ENCODE measurements around the gene MISP.
A peak's percentile ranks its signal among the peaks of the same experiment; 100 is the strongest.
"Not testable (repeated sequence)": the region's sequence is repeated elsewhere in the genome, so short reads cannot be mapped to it uniquely, and the experiment has no call there.

The MISP gene, protein sequence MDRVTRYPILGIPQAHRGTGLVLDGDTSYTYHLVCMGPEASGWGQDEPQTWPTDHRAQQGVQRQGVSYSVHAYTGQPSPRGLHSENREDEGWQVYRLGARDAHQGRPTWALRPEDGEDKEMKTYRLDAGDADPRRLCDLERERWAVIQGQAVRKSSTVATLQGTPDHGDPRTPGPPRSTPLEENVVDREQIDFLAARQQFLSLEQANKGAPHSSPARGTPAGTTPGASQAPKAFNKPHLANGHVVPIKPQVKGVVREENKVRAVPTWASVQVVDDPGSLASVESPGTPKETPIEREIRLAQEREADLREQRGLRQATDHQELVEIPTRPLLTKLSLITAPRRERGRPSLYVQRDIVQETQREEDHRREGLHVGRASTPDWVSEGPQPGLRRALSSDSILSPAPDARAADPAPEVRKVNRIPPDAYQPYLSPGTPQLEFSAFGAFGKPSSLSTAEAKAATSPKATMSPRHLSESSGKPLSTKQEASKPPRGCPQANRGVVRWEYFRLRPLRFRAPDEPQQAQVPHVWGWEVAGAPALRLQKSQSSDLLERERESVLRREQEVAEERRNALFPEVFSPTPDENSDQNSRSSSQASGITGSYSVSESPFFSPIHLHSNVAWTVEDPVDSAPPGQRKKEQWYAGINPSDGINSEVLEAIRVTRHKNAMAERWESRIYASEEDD

DNA sequence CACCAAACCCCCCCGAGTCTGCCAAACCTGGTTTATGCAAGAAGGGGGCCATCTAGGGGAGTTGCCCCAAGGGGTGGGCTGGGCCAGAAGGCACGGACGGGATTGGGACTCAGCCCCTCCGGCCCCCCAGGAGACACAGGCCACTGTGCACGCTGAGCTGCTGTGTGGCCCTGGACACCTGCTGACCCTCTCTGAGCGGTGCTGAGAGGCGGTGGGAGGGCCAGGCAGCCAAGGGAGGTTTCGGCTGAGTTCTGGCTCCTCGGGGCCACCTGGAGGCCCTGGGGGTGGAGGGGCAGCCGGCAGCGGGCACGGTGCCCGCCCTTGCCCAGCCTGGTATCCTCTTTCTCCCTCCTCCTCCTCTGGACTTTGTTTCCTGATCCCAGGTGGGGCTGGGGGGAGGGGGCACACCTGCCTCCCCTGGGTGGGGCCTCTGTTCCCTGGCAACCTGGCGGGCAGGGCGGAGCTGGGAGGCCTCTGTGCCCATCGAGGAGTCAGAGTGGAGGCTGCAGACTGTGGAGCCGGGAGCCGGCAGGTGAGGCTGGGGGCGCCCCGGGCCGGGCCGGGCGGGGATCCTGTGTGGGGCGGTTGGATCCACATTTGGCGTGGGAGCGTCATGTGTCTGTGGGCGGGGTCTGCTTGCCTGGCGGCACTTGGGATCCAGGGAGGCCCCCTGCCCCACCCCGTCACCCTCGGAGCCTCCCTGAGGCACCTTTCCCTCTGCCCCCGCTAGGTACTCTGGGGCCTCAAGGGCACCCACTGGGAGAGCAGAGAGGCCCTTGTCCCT is at the start of gene MISP:
Gene MISP, plus strand, starts transcription at position 473 of the 784 bp plus-strand sequence. CDS start 5,835 bp downstream, outside the sequence.
- no peaks in the 10 kb centered on the region for H4K20me1 ChIP-seq (ENCODE audit: insufficient read depth, low read length)
- no peaks in the 10 kb centered on the region for H3K4me1 ChIP-seq (ENCODE audit: insufficient read depth, low read length)
- no peaks in the 10 kb centered on the region for H3K27me3 ChIP-seq (ENCODE audit: insufficient read depth, low read length, poor library complexity)
- no peak within 1 kb of the TSS for H3K4me3 ChIP-seq (ENCODE audit: low read depth in 1 of 2, low read length in 2 of 2)
- no peaks in the 10 kb centered on the region for H3K36me3 ChIP-seq (ENCODE audit: insufficient read depth, low read length)
- TF ChIP-seq EZH2 (IDR thresholded peaks at IDR 0.05; ENCODE audit: borderline replicate concordance, low read depth, low read length, severe bottlenecking): no peak
- TF ChIP-seq, protein P1, sequence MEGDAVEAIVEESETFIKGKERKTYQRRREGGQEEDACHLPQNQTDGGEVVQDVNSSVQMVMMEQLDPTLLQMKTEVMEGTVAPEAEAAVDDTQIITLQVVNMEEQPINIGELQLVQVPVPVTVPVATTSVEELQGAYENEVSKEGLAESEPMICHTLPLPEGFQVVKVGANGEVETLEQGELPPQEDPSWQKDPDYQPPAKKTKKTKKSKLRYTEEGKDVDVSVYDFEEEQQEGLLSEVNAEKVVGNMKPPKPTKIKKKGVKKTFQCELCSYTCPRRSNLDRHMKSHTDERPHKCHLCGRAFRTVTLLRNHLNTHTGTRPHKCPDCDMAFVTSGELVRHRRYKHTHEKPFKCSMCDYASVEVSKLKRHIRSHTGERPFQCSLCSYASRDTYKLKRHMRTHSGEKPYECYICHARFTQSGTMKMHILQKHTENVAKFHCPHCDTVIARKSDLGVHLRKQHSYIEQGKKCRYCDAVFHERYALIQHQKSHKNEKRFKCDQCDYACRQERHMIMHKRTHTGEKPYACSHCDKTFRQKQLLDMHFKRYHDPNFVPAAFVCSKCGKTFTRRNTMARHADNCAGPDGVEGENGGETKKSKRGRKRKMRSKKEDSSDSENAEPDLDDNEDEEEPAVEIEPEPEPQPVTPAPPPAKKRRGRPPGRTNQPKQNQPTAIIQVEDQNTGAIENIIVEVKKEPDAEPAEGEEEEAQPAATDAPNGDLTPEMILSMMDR (IDR thresholded peaks at IDR 0.05; ENCODE audit: borderline replicate concordance, extremely low read depth, low read length, poor library complexity, severe bottlenecking): no peak
- ATAC-seq (ENCODE audit: insufficient read depth, low read depth) (no peak), DNase-seq (no peak)
- H2AFZ ChIP-seq (ENCODE audit: low read depth, low read length): no peak within 1 kb of the TSS
- H3K4me2 ChIP-seq (ENCODE audit: insufficient read depth, low read length): no peak within 1 kb of the TSS
- H3K9me3 ChIP-seq (ENCODE audit: insufficient read depth, low read length, severe bottlenecking): peaks cover 9% of the 10 kb centered on the region
- no peak within 1 kb of the TSS for H3K27ac ChIP-seq (ENCODE audit: low read length)
- no peaks in the 10 kb centered on the region for H3K79me2 ChIP-seq (ENCODE audit: insufficient read depth, low read length)
- no peak within 1 kb of the TSS for H3K9ac ChIP-seq (ENCODE audit: low read depth, low read length)

DNA sequence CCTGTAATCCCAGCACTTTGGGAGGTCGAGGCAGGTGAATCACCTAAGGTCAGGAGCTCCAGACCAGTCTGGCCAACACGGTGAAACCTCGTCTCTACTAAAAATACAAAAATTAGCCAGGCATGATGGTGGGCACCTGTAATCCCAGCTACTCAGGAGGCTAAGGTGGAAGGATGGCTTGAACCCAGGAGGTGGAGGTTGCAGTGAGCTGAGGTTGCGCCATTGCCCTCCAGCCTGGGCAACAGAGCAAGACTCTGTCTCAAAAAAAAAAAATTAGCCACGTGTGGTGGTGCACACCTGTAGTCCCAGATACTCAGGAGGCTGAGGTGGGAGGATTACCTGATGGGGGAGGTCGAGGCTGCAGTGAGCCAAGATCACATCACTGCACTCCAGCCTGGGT is 48.1 kb upstream of the MISP start:
- H2AFZ ChIP-seq (ENCODE audit: low read depth, low read length); H3K9ac ChIP-seq (ENCODE audit: low read depth, low read length); H3K4me3 ChIP-seq (ENCODE audit: low read depth in 1 of 2, low read length in 2 of 2); H3K4me2 ChIP-seq (ENCODE audit: insufficient read depth, low read length); H3K9me3 ChIP-seq (ENCODE audit: insufficient read depth, low read length, severe bottlenecking); H3K27ac ChIP-seq (ENCODE audit: low read length); DNase-seq; H3K27me3 ChIP-seq (ENCODE audit: insufficient read depth, low read length, poor library complexity); H3K79me2 ChIP-seq (ENCODE audit: insufficient read depth, low read length); ATAC-seq (ENCODE audit: insufficient read depth, low read depth); H4K20me1 ChIP-seq (ENCODE audit: insufficient read depth, low read length); H3K36me3 ChIP-seq (ENCODE audit: insufficient read depth, low read length); H3K4me1 ChIP-seq (ENCODE audit: insufficient read depth, low read length): not testable (repeated sequence)

DNA sequence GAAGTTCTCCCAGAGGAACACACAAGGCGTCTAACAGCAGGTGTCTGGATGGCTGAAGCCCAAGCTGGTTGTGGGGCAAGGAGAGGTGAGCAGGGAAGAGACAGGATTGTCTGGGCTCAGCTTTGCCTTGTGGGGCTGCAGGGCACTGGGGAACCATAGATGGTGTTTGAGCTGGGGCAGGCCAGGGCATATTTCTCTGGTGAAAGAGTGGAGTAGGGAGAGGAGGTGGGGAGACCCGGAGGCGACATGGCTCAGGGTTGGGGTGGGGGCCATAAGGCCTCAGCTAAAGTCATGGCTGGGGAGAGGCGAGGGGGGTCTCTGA is 47.6 kb upstream of the MISP start:
- no peaks in the 10 kb centered on the region for H3K27me3 ChIP-seq (ENCODE audit: insufficient read depth, low read length, poor library complexity)
- no peak overlapping the region for H2AFZ ChIP-seq (ENCODE audit: low read depth, low read length)
- no peaks in the 10 kb centered on the region for H3K36me3 ChIP-seq (ENCODE audit: insufficient read depth, low read length)
- no peaks in the 10 kb centered on the region for H4K20me1 ChIP-seq (ENCODE audit: insufficient read depth, low read length)
- H3K4me2 ChIP-seq (ENCODE audit: insufficient read depth, low read length): no peak overlapping the region
- no peak overlapping the region for H3K9ac ChIP-seq (ENCODE audit: low read depth, low read length)
- H3K4me3 ChIP-seq (ENCODE audit: low read depth in 1 of 2, low read length in 2 of 2): no peak overlapping the region
- no peak overlapping the region for H3K27ac ChIP-seq (ENCODE audit: low read length)
- no peaks in the 10 kb centered on the region for H3K4me1 ChIP-seq (ENCODE audit: insufficient read depth, low read length)
- H3K9me3 ChIP-seq (ENCODE audit: insufficient read depth, low read length, severe bottlenecking): no peaks in the 10 kb centered on the region
- H3K79me2 ChIP-seq (ENCODE audit: insufficient read depth, low read length): no peaks in the 10 kb centered on the region
- DNase-seq (no peak), ATAC-seq (ENCODE audit: insufficient read depth, low read depth) (0 out of 3 replicates have a peak, but pooled peaks have one; percentile 17)
- TF ChIP-seq, protein P1 (IDR thresholded peaks at IDR 0.05; ENCODE audit: borderline replicate concordance, extremely low read depth, low read length, poor library complexity, severe bottlenecking): no peak
- no peak for TF ChIP-seq EZH2 (IDR thresholded peaks at IDR 0.05; ENCODE audit: borderline replicate concordance, low read depth, low read length, severe bottlenecking)

Data from DND-41 (cell line).